ENCODE measurements around the gene GOLGA1.

DNA sequence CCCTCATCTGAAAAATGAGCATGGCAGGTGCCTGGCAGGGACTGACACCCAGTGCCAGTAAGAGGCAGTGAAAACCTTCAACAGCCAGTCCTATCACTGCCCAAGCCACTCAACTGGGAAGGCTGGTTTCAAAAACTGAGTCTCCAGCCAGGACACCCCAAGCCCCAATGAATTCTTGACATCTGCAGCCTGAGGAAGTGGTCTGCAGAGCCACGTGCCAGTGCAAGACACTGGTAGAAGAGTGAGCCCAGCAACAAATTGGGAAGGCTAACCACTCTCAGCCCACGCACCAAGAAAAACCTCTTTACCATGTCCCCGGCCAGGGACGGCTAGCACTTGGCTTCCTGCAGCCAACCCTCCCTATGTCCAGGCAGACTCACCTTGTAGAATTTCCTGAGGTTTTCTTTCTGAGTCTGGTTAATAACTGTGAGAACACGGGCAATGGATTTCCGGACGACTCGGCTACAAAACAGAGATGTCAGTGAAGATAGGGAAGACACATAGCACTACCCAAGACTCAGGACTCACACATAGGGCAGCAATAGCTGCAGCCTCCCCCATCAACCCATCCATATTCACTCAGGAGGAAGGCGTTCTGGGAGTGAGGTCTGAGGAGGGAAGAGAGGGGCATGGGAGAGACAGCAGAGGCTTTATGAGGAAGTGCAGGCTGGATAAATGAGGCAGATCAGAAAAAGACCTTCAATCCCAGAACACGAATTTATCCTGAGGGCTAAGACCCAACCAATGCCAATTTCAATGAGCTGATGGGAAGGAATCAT, 80.9 kb downstream of the GOLGA1 start:
- TF ChIP-seq, protein P1, sequence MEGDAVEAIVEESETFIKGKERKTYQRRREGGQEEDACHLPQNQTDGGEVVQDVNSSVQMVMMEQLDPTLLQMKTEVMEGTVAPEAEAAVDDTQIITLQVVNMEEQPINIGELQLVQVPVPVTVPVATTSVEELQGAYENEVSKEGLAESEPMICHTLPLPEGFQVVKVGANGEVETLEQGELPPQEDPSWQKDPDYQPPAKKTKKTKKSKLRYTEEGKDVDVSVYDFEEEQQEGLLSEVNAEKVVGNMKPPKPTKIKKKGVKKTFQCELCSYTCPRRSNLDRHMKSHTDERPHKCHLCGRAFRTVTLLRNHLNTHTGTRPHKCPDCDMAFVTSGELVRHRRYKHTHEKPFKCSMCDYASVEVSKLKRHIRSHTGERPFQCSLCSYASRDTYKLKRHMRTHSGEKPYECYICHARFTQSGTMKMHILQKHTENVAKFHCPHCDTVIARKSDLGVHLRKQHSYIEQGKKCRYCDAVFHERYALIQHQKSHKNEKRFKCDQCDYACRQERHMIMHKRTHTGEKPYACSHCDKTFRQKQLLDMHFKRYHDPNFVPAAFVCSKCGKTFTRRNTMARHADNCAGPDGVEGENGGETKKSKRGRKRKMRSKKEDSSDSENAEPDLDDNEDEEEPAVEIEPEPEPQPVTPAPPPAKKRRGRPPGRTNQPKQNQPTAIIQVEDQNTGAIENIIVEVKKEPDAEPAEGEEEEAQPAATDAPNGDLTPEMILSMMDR (conservative IDR thresholded peaks at IDR 0.05 in 1 of 2, IDR thresholded peaks at IDR 0.05 in 1 of 2; ENCODE audit: extremely low read depth in 1 of 2, insufficient read depth in 1 of 2, low read depth in 1 of 2, low read length in 2 of 2) = no peak
- no peak for TF ChIP-seq EZH2 (IDR thresholded peaks at IDR 0.05; ENCODE audit: borderline replicate concordance, low read length)
